AG04450 (cell line): ENCODE measurements around the gene WDR81. TPM values are rescaled to one million over a fixed set of nuclear protein-coding genes. Genes with fewer than 3 reads are reported as not detected.

Source experiments
- CTCF ChIA-PET: fragments of 300-600, 350-600 bp; formaldehyde crosslinking; extraction: SDS; loops from one replicate; lab custom pipeline; 2022; ENCODE audit warnings: antibody characterized with exemption, inconsistent platforms; lab: Charles Lee
- POLR2A ChIA-PET: fragments of 350-600 bp; formaldehyde crosslinking; extraction: SDS; loops from one replicate; lab custom pipeline; 2021; ENCODE audit warnings: antibody characterized with exemption, inconsistent platforms; lab: Yijun Ruan, JAX
- DNase-seq: peaks from one replicate; pipeline ENCODE4 v3.0.0-alpha.2; 2011; ENCODE audit warnings: low read depth, low spot score
- H3K27ac ChIP-seq: one replicate; pipeline ENCODE4 v1.5.1; 2012; ENCODE audit warnings: low read depth, low read length, control low read depth
- H3K27me3 ChIP-seq: one replicate; pipeline ENCODE4 v1.6.0; 2012; ENCODE audit warnings: low read length; ENCODE audit not compliant: control insufficient read depth, insufficient read depth
- H3K4me3 ChIP-seq: 2 replicates; pipeline ENCODE4 v1.5.1; 2011; ENCODE audit warnings: mild to moderate bottlenecking, low read depth, low read length, control low read depth
- H3K9me3 ChIP-seq: 2 replicates; pipeline ENCODE4 v1.5.1; 2012; ENCODE audit warnings: low read length; ENCODE audit not compliant: control insufficient read depth, insufficient read depth
- polyA plus RNA-seq: library from polyadenylated mRNA; depleted of rRNA; stranded (reverse); fragments of >200 nt; gene quantifications from 2 replicates; pipeline ENCODE4 v1.2.3, GENCODE V29; 2011
- TF ChIP-seq, protein P1 (sequence below): IDR thresholded peaks from 2 replicates; pipeline ENCODE4 v1.5.1; 2011; ENCODE audit warnings: low read depth, low read length, control low read depth, inconsistent platforms

Gene WDR81
- polyA plus RNA-seq, 1 experiment, result 2.9 TPM

DNA sequence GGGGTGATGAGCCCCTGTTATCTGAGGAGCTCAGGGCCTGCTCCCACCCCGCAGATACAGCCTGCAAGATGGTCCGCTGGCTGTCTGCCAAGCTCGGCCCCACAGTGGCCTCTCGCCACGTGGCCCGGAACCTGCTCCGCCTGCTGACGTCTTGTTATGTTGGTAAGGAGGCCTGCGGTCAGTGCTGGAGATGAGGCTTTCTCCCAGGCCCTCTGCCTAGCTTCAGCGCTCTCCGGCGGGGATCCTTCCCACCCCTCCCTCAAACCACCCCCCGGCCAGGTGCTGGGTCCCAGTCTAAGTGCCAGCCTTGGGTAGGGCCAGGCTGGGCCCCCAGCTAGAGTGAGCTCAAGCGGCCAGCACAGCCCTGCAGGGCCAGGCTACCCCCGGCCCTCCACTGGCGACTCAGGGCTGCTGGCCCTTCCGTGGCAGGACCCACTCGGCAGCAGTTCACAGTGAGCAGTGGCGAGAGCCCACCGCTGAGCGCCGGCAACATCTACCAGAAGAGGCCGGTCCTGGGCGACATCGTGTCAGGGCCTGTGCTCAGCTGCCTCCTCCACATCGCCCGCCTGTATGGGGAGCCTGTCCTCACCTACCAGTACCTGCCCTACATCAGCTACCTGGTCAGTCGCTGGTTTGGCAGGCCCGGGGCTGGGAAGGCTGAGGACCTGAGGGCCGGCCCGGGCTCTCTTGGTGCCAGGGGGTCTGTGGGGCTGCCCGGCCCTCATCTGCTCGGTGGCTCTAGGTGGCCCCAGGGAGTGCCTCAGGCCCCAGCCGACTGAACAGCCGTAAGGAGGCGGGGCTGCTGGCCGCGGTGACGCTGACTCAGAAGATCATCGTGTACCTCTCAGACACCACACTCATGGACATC, 6.1 kb downstream of the WDR81 start:
- Histone ChIP-seq H3K27ac (peak overlapping the region; percentile 11), H3K27me3 (no peaks in the 10 kb centered on the region), H3K9me3 (peaks cover 8% of the 10 kb centered on the region; the same call in 1 of the 2 replicates), H3K4me3 (no peak overlapping the region)
- TF ChIP-seq, protein P1, sequence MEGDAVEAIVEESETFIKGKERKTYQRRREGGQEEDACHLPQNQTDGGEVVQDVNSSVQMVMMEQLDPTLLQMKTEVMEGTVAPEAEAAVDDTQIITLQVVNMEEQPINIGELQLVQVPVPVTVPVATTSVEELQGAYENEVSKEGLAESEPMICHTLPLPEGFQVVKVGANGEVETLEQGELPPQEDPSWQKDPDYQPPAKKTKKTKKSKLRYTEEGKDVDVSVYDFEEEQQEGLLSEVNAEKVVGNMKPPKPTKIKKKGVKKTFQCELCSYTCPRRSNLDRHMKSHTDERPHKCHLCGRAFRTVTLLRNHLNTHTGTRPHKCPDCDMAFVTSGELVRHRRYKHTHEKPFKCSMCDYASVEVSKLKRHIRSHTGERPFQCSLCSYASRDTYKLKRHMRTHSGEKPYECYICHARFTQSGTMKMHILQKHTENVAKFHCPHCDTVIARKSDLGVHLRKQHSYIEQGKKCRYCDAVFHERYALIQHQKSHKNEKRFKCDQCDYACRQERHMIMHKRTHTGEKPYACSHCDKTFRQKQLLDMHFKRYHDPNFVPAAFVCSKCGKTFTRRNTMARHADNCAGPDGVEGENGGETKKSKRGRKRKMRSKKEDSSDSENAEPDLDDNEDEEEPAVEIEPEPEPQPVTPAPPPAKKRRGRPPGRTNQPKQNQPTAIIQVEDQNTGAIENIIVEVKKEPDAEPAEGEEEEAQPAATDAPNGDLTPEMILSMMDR, result no peak
- ChIA-PET POLR2A (interaction anchor here (2.6 kb wide), 1 partner anchor 14 kb away, joined by 10 read pairs; no protein-coding TSS in a partner anchor), CTCF (interaction anchor here (0.9 to 1.1 kb wide), 2 partner anchors 9 to 54 kb away, joined by 4 read pairs; no protein-coding TSS in a partner anchor)
- no peak for DNase-seq

DNA sequence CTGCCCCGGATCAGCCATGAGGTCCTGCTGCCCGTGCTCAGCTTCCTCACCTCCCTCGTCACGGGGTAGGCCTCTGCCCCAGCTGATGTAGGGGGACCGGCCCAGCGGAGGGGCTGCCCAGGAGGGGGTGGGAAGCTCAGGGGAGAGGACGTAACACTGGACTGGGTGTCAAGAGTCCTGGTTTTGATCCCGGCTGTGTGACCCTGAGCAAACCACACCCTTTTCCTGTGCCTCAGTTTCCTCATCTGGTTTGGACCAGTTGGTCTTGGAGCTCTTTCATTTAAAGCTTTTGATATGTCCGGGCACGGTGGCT, 6.6 kb downstream of the WDR81 start:
- TF ChIP-seq, protein P1, result no peak
- Histone ChIP-seq H3K27me3 (no peaks in the 10 kb centered on the region), H3K27ac (no peak overlapping the region), H3K9me3 (peaks cover 2% of the 10 kb centered on the region; the same call in 1 of the 2 replicates), H3K4me3 (no peak overlapping the region)
- CTCF ChIA-PET, result no interaction called here
- no peak for DNase-seq
- POLR2A ChIA-PET, result interaction anchor here (0.6 to 2.6 kb wide), 2 partner anchors 15 to 45 kb away, joined by 3 to 10 read pairs; no protein-coding TSS in a partner anchor

DNA sequence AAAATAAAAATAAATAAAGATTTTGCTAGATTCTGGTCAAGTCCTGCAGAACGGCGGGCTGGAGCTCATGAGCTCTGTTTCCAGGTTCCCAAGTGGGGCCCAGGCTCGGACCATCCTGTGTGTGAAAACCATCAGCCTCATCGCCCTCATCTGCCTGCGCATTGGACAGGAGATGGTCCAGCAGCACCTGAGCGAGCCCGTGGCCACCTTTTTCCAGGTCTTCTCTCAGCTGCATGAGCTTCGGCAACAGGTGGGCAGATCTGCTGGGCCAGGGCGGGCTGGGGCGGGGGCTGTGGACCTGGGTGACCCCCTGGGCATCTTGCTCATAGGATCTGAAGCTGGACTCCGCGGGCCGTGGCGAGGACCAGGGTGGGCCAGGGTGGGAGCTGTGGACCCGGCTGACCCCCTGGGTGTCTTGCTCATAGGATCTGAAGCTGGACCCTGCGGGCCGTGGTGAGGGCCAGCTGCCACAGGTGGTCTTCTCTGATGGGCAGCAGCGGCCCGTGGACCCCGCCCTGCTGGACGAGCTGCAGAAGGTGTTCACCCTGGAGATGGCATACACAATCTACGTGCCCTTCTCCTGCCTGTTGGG, 7.8 kb downstream of the WDR81 start:
- TF ChIP-seq, protein P1, result no peak
- ChIA-PET POLR2A (interaction anchor here (2.6 kb wide), 1 partner anchor 16 kb away, joined by 10 read pairs; no protein-coding TSS in a partner anchor), CTCF (no interaction called here)
- no peak overlapping the region for H3K27ac ChIP-seq
- H3K9me3 ChIP-seq, result peaks cover under 1% of the 10 kb centered on the region; the same call in 1 of the 2 replicates
- no peaks in the 10 kb centered on the region for H3K27me3 ChIP-seq
- DNase-seq, result no peak
- no peak overlapping the region for H3K4me3 ChIP-seq

DNA sequence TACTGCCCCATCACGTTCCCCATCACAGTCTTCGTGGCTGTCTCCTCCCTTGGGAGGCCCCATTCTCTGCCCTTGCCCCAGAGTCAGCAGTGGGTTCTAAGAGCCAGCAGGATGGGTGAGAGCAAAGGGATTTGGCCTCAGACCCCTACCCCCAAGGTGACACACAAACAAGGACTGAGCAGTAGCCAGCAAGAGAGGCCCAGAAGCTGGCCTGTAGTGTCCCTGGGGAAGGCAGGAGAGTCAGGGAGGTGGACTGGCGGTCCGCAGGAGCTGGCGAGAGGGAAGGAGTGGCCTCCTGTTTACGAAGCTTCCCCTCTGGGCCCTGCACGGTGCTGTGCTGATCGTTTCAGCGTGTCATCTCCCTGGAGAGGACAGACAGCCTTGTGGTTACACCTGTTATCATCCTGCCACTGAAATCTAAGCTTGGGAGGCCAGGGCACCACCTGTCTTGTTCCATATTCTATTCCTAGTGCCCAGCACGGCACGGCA, 8.4 kb downstream of the WDR81 start:
- no peak overlapping the region for H3K4me3 ChIP-seq
- TF ChIP-seq, protein P1, result no peak
- ChIA-PET POLR2A (interaction anchor here (0.5 to 0.6 kb wide), 2 partner anchors 10 to 168 kb away, joined by 3 to 5 read pairs; partner anchors contain the start of gene SERPINF2), CTCF (no interaction called here)
- no peak overlapping the region for H3K27ac ChIP-seq
- H3K9me3 ChIP-seq, result peaks cover 6% of the 10 kb centered on the region; the same call in 1 of the 2 replicates
- no peak for DNase-seq
- H3K27me3 ChIP-seq, result no peaks in the 10 kb centered on the region

DNA sequence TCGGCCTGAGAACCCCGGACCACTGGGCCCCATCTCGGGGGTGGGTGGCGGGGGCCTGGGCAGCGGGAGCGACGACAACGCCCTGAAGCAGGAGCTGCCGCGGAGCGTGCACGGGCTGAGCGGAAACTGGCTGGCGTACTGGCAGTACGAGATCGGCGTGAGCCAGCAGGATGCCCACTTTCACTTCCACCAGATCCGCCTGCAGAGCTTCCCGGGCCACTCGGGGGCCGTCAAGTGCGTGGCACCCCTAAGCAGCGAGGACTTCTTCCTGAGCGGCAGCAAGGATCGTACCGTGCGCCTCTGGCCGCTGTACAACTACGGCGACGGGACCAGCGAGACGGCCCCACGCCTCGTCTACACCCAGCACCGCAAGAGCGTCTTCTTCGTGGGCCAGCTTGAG, 9.3 kb downstream of the WDR81 start:
- no peak for DNase-seq
- CTCF ChIA-PET, result no interaction called here
- Histone ChIP-seq H3K9me3 (peaks cover 11% of the 10 kb centered on the region; the same call in 1 of the 2 replicates), H3K27me3 (no peaks in the 10 kb centered on the region), H3K27ac (no peak overlapping the region), H3K4me3 (no peak overlapping the region)
- POLR2A ChIA-PET, result no interaction called here
- TF ChIP-seq, protein P1, result no peak
